Calu3 (cell line): ENCODE measurements around the gene PTPRR. TPM values are rescaled to one million over a fixed set of nuclear protein-coding genes. Genes with fewer than 3 reads are reported as not detected.

Source experiments
- BruUV-seq: library from RNA; stranded (reverse); fragments of 400-500 nt; replicated peaks from 2 replicates; lab custom pipeline; 2021; lab: Mats Ljungman, UMichigan
- CTCF ChIA-PET: fragments of 300-600 bp; sonication (Branson Sonifier 250); formaldehyde crosslinking; loops from one replicate; lab custom pipeline; 2022; ENCODE audit warnings: antibody characterized with exemption; lab: Charles Lee
- DNase-seq: peaks from one replicate; pipeline ENCODE4 v3.0.0; 2022
- H3K27ac Mint-ChIP-seq: one replicate; pipeline ENCODE4 v1.8.0; 2022; ENCODE audit warnings: mixed read lengths; ENCODE audit not compliant: unreplicated experiment
- H3K27me3 Mint-ChIP-seq: one replicate; pipeline ENCODE4 v1.8.0; 2022; ENCODE audit warnings: mixed read lengths; ENCODE audit not compliant: unreplicated experiment
- H3K36me3 Mint-ChIP-seq: one replicate; pipeline ENCODE4 v1.8.0; 2022; ENCODE audit warnings: mild to moderate bottlenecking, moderate library complexity, mixed read lengths; ENCODE audit not compliant: insufficient read depth, unreplicated experiment
- H3K4me1 Mint-ChIP-seq: one replicate; pipeline ENCODE4 v1.8.0; 2022; ENCODE audit warnings: mild to moderate bottlenecking, low read depth, mixed read lengths; ENCODE audit not compliant: unreplicated experiment
- H3K4me3 Mint-ChIP-seq: one replicate; pipeline ENCODE4 v1.8.0; 2022; ENCODE audit warnings: mild to moderate bottlenecking, low read depth, moderate library complexity, mixed read lengths; ENCODE audit not compliant: unreplicated experiment
- H3K9me3 Mint-ChIP-seq: one replicate; pipeline ENCODE4 v1.8.0; 2022; ENCODE audit warnings: low read depth, mixed read lengths; ENCODE audit not compliant: unreplicated experiment
- CTCF ChIP-seq: fragments of 200-600 bp; IDR thresholded peaks from one replicate; pipeline ENCODE4 v1.8.0; 2022; ENCODE audit warnings: antibody characterized with exemption; ENCODE audit not compliant: unreplicated experiment
- intact Hi-C: fragments of 100-400 bp; cut with micrococcal nuclease; formaldehyde crosslinking; loops from one replicate; pipeline ENCODE4 v1.10.0; 2022; ENCODE audit not compliant: unreplicated experiment
- total RNA-seq: library from RNA; stranded (reverse); gene quantifications from 2 replicates; pipeline ENCODE4 v1.2.3, GENCODE V29; 2022

The PTPRR gene
- total RNA-seq, 1 experiment from 2014 or later = 39.1 TPM

- H3K27ac Mint-ChIP-seq = no peak overlapping the region
- CTCF ChIA-PET = interaction anchor here (0.6 to 2.1 kb wide), 15 partner anchors 12 to 658 kb away, joined by 3 to 23 read pairs (median 4); no protein-coding TSS in a partner anchor
- peaks cover 10% of the 10 kb centered on the region for H3K4me1 Mint-ChIP-seq
- intact Hi-C loops = loop anchor here (1.0 to 2.0 kb wide), 3 partner anchors 90 to 281 kb away; no protein-coding TSS in a partner anchor
- BruUV-seq = no TSS peak
- peaks cover 32% of the 10 kb centered on the region for H3K36me3 Mint-ChIP-seq
- H3K9me3 Mint-ChIP-seq = no peaks in the 10 kb centered on the region
- peak; percentile 57 for TF ChIP-seq CTCF
- H3K4me3 Mint-ChIP-seq = no peak overlapping the region
- peak; percentile 48 for DNase-seq
- H3K27me3 Mint-ChIP-seq = no peaks in the 10 kb centered on the region
Measured at GRCh38 chr12:70733385-70733784, 187.2 kb downstream of the PTPRR start.

GRCh38 chr12:70732287-70732686 is 188.3 kb downstream of the PTPRR start:
- CTCF ChIA-PET = interaction anchor here (1.1 to 2.1 kb wide), 3 partner anchors 47 to 282 kb away, joined by 5 to 21 read pairs (median 10); no protein-coding TSS in a partner anchor
- no peak for TF ChIP-seq CTCF
- peaks cover 32% of the 10 kb centered on the region for H3K36me3 Mint-ChIP-seq
- H3K27me3 Mint-ChIP-seq = no peaks in the 10 kb centered on the region
- no peak for DNase-seq
- intact Hi-C loops = loop anchor here (2.0 kb wide), 1 partner anchor 283 kb away; no protein-coding TSS in a partner anchor
- H3K27ac Mint-ChIP-seq = no peak overlapping the region
- no TSS peak for BruUV-seq
- peaks cover 10% of the 10 kb centered on the region for H3K4me1 Mint-ChIP-seq
- H3K9me3 Mint-ChIP-seq = no peaks in the 10 kb centered on the region
- H3K4me3 Mint-ChIP-seq = no peak overlapping the region

DNA sequence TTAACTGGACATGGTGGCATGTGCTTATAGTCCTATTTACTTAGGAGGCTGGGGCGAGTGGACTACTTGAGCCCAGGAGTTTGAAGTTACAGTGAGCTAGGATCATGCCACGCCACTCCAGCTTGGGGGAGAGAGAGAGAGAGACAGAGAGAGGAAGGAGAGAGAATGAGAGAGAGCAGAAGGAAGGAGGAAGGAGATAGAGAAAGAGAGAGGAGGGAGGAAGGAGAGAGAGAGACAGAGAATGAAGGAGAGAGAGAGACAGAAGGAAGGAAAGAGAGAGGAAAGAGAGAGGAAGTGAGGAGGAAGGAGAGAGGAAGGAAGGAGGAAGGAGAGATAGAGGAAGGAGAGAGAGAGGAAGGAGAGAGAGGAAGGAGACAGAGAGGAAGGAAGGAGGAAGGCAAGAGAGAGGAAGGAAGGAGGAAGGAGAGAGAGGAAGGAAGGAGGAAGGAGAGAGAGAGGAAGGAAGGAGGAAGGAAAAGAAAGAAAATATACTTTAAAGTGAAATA is 189.8 kb downstream of the PTPRR start:
- DNase-seq = no peak
- no TSS peak for BruUV-seq
- Mint-ChIP-seq H3K27me3 (no peaks in the 10 kb centered on the region), H3K4me3 (no peak overlapping the region), H3K4me1 (peaks cover 10% of the 10 kb centered on the region), H3K27ac (no peak overlapping the region), H3K9me3 (no peaks in the 10 kb centered on the region), H3K36me3 (peaks cover 18% of the 10 kb centered on the region)
- intact Hi-C loops = loop anchor here (2.0 kb wide), 1 partner anchor 852 kb away; no protein-coding TSS in a partner anchor
- no peak for TF ChIP-seq CTCF
- CTCF ChIA-PET = interaction anchor here (1.5 kb wide), 1 partner anchor 154 kb away, joined by 4 read pairs; no protein-coding TSS in a partner anchor

- Mint-ChIP-seq H3K27me3 (no peaks in the 10 kb centered on the region), H3K4me3 (no peak overlapping the region), H3K4me1 (no peaks in the 10 kb centered on the region), H3K9me3 (no peaks in the 10 kb centered on the region), H3K36me3 (peaks cover 6% of the 10 kb centered on the region), H3K27ac (no peak overlapping the region)
- CTCF ChIA-PET = interaction anchor here (0.7 kb wide), 1 partner anchor 118 kb away, joined by 3 read pairs; no protein-coding TSS in a partner anchor
- TF ChIP-seq CTCF = no peak
- DNase-seq = no peak
- intact Hi-C loops = loop anchor here (5.0 to 10.0 kb wide), 2 partner anchors 370 to 842 kb away; no protein-coding TSS in a partner anchor
- no TSS peak for BruUV-seq
Measured at GRCh38 chr12:70724444-70724843, 196.1 kb downstream of the PTPRR start.
